ENCODE measurements around the gene FCER1G.

Gene FCER1G

GRCh38 chr1:161189036-161189435 is 26.1 kb upstream of the FCER1G start:
- H3K36me3 Mint-ChIP-seq (ENCODE audit: low read depth) = peaks cover 3% of the 10 kb centered on the region
- H3K4me1 Mint-ChIP-seq = peaks cover 17% of the 10 kb centered on the region
- H3K27ac Mint-ChIP-seq = no peak overlapping the region
- no peak overlapping the region for H3K4me3 Mint-ChIP-seq
- H3K27me3 Mint-ChIP-seq (ENCODE audit: low read depth) = no peaks in the 10 kb centered on the region
- H3K9me3 Mint-ChIP-seq = no peaks in the 10 kb centered on the region
- TF ChIP-seq CTCF (IDR thresholded peaks at IDR 0.05; ENCODE audit: unreplicated experiment in 3 of 3) = no peak

- H3K27me3 Mint-ChIP-seq (ENCODE audit: low read depth) = no peaks in the 10 kb centered on the region
- H3K9me3 Mint-ChIP-seq = no peaks in the 10 kb centered on the region
- H3K4me3 Mint-ChIP-seq = no peak overlapping the region
- H3K4me1 Mint-ChIP-seq = peaks cover 11% of the 10 kb centered on the region
- no peak for TF ChIP-seq CTCF (IDR thresholded peaks at IDR 0.05; ENCODE audit: unreplicated experiment in 3 of 3)
- peaks cover 3% of the 10 kb centered on the region for H3K36me3 Mint-ChIP-seq (ENCODE audit: low read depth)
- H3K27ac Mint-ChIP-seq = no peak overlapping the region
Measured at GRCh38 chr1:161190962-161191521, 24.1 kb upstream of the FCER1G start.

- Mint-ChIP-seq H3K4me1 (peaks cover 14% of the 10 kb centered on the region), H3K4me3 (no peak overlapping the region), H3K27me3 (ENCODE audit: low read depth) (no peaks in the 10 kb centered on the region), H3K36me3 (ENCODE audit: low read depth) (peaks cover 3% of the 10 kb centered on the region), H3K9me3 (no peaks in the 10 kb centered on the region), H3K27ac (no peak overlapping the region)
- no peak for TF ChIP-seq CTCF (IDR thresholded peaks at IDR 0.05; ENCODE audit: unreplicated experiment in 3 of 3)
Measured at GRCh38 chr1:161191971-161192370, 23.1 kb upstream of the FCER1G start.

- TF ChIP-seq CTCF (IDR thresholded peaks at IDR 0.05; ENCODE audit: unreplicated experiment in 3 of 3) = peak; percentile 83 to 89 (median 86)
- Mint-ChIP-seq H3K9me3 (no peaks in the 10 kb centered on the region), H3K36me3 (ENCODE audit: low read depth) (peaks cover 3% of the 10 kb centered on the region), H3K27me3 (ENCODE audit: low read depth) (no peaks in the 10 kb centered on the region), H3K27ac (peak overlapping the region; percentile 42 to 71 (median 42)), H3K4me3 (peak overlapping the region in 2 of 3 experiments; percentile 22 to 52), H3K4me1 (peaks cover 22% of the 10 kb centered on the region)
Measured at GRCh38 chr1:161192476-161193465, 22.3 kb upstream of the FCER1G start.

GRCh38 chr1:161193561-161194235 is 21.4 kb upstream of the FCER1G start:
- Mint-ChIP-seq H3K4me1 (peaks cover 27% of the 10 kb centered on the region), H3K4me3 (no peak overlapping the region), H3K36me3 (ENCODE audit: low read depth) (peaks cover 3% of the 10 kb centered on the region), H3K27me3 (ENCODE audit: low read depth) (no peaks in the 10 kb centered on the region), H3K27ac (no peak overlapping the region), H3K9me3 (no peaks in the 10 kb centered on the region)
- TF ChIP-seq CTCF (IDR thresholded peaks at IDR 0.05; ENCODE audit: unreplicated experiment in 3 of 3) = no peak
